ENCODE results near the gene NT5DC3.
"Not testable (repeated sequence)": the region's sequence is repeated elsewhere in the genome, so short reads cannot be mapped to it uniquely, and the experiment has no call there.

Gene NT5DC3

DNA sequence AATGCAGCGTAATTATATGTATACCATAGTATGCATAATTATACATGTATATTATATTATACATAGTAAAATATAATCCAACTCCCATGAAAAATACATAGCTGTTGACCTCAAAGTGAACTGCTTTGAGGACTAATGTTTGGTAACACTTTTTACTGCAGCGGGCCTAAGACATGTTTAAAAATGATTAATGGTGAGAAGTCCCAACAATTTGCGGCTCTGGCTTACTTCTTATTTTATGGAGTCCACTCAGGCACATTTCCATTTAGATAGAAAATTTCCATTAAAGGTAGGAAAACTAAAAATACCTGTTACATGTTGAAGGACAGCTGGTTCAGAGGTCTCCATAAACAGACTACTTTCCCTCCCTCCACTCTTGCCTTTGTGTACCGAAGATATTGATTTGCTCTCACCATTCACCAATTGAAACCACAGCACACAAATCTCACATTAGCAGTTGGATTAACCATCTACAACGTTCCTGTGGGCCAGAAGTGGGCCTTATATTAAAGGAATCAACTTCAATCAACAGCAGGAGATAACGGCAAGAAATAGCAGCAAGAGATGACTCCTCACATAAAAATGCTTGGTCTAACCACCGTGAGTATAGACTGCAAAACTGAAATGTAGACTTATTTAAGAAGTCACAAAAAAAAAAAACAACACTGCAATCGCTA lies 14.1 kb upstream of the NT5DC3 start:
- no peak for DNase-seq

DNA sequence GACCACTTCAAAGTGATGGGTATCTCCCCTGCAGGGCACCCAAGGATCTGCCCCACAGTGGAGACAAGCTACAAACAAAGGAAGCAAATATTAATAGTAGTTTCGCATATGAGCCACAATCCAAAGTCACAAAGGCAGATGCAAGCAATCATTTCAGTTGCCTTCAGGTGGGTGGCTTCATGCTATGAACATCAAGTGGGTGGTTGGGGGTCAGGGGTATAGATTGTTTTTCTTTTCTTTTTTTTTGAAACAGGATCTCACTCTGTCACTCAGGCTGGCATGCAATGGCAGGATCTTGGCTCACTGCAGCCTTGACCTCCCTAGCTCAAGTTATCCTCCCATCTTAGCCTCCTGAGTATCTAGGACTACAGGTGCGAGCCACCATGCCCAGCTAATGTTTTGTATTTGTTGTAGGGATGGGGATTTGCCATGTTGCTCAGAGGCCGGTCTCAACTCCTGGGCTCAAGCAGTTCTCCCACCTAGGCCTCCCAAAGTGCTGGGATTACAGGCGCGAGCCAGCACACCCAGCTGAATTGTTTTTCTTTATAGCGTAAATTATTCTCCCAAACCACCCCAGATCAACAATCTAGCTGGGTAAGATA lies 13.4 kb upstream of the NT5DC3 start:
- DNase-seq: no peak

DNA sequence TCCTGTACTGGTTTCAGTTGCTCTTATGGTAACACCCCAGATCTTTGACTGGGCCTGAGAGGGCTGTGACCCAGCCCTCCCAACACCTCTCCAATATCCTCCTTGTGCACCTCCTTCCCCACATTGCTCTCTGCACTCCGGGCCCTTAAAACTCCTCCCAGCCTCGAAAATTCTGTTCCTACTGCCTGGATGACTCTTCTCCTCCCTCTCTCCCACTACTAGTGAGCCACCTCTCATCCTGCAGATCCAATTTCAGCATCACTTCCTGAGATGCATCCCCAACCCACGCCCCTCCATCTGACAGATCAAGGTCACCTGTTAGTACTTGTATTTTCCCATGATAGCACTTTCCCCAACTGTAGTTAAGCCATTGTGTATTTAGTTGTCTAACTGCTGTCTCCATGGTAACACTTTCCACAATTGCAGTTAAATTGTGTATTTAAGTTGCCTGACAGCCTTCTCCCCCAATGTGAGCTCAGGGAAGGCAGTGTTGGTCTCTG lies 11.5 kb upstream of the NT5DC3 start:
- peak; percentile 96 for DNase-seq

GRCh38 chr12:103851127-103851526 lies 10.1 kb upstream of the NT5DC3 start:
- DNase-seq: no peak

GRCh38 chr12:103850429-103850828 lies 9.4 kb upstream of the NT5DC3 start:
- DNase-seq: no peak

GRCh38 chr12:103848917-103849491 lies 8.0 kb upstream of the NT5DC3 start:
- DNase-seq: no peak

GRCh38 chr12:103848143-103848542 lies 7.1 kb upstream of the NT5DC3 start:
- no peak for DNase-seq

- no peak for DNase-seq
Observed at GRCh38 chr12:103846415-103846814, 5.4 kb upstream of the NT5DC3 start.

GRCh38 chr12:103844305-103844704 lies 3.3 kb upstream of the NT5DC3 start:
- DNase-seq: no peak

GRCh38 chr12:103841690-103842584 lies 903 bp upstream of the NT5DC3 start:
- DNase-seq: peak; percentile 10

DNA sequence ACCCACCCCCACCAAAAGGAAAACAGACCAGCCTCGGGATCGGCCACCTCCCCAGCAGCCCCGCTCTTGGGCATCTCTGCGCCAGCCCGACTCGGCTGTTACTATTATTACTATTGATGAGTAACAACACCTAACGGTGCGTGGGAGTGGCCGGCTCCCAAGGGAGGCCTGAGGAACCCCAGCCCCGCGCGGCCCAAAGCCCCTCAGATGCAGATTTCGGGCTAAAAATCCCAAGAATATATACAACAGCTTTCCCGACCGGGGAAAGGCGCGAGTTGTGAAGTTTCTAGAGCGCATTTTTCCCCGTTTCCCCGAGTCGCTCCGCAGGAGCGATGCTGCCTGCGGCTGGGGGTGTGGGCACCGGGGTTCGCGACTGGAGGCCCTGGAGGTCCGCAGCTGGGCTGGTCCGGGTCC lies 565 bp downstream of the NT5DC3 start:
- no peak for DNase-seq

DNA sequence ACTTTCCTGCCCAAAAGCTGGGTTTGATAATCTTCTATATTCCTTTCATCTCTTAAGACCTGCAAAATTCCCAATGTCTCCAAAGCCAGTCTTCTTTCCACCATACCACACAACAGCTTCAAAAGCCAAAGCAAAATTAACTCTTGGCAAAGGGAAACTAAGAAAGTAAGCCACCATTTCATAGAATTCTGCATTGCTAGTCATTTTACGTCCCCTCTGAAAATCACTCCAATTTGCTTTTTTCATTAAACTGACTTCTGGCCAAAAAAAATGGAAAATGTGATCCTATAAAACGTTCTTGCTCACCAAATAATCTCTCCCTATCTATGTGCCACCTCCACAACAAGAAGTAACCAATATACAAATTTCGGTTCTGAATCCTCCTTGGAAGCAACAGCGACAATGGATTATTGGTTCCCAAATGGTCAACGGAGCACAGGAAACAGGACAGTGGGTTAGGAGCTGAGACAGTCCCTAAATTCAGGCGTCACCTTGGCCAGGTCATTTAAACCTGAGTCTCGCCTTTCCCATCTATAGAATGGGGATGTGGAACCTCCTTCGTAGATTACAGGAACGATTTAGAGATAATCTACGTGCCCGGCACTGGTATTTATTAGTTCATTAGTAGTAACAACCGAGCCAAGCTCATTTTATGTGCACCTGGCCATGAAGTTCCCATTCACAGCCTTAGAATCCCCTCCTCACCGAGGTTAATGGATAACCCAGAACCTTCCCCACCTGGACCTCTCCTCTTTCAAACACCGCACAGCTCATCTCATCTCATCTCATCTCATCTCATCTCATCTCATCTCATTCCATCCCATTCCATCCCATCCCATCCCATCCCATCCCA lies 1.2 kb downstream of the NT5DC3 start:
- no peak for DNase-seq

DNA sequence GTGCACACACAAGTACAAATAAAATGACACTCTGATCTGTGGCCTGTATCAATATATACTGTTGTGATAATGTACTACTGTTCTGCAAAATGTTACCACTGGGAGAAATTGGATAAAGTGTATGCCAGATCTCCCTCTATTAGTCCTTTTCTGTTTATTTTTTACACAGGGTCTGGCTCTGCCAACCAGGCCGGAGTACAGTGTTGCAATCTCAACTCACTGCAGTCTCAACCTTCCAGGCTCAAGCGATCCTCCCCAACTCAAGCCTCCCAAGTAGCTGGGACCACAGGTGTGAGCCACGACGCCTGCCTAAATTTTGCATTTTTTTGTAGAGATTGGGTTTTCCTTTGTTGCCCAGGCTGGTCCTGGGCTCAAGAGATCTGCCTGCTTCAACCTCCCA lies 1.9 kb downstream of the NT5DC3 start:
- no peak for DNase-seq

DNA sequence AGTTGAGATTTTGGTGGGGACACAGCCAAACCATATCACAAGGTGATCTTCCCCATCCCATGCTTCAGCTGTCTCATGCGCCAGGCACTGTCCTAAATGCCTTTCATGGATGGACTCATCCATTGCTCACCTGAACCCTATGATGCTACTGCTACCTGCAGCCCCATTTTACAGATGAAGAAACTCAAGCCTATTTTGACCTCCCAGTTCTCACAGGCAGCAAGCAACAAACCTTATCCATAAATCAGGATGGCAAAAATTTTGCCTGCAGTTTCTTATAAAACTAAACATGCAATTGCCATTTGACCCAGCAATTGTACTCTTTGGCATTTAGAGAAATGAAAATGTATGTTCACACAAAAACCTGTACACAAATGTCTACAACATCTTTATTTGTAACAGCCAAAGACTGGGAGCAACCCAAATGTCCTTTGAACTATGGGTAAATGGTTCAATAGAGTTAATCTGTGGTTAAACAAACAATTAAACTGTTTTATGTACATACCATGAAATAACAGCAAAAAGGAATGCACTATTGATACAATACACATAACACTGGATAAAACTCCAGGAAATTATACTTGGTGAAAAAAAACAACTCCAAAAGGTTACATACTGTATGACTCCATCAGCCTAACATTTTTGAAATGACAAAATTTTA lies 2.6 kb downstream of the NT5DC3 start:
- DNase-seq: no peak

DNA sequence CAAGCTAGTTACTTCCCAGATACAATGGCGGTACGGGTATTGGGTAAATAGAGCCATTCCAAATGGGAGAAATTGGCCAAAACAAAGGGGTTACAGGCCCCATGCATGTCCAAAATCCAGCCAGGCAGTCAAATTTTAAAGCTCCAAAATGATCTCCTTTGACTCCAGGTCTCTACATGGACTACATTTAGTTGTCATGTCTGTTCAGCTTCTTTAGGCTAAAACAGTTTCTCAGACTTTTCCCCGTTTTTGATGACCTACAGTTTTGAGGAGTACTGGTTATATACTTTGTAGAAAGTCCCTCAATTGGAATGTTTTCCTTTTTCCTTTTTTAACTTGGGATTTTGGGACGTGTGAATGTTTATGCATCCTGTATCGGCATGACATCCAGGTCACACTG lies 4.7 kb downstream of the NT5DC3 start:
- DNase-seq: no peak

DNA sequence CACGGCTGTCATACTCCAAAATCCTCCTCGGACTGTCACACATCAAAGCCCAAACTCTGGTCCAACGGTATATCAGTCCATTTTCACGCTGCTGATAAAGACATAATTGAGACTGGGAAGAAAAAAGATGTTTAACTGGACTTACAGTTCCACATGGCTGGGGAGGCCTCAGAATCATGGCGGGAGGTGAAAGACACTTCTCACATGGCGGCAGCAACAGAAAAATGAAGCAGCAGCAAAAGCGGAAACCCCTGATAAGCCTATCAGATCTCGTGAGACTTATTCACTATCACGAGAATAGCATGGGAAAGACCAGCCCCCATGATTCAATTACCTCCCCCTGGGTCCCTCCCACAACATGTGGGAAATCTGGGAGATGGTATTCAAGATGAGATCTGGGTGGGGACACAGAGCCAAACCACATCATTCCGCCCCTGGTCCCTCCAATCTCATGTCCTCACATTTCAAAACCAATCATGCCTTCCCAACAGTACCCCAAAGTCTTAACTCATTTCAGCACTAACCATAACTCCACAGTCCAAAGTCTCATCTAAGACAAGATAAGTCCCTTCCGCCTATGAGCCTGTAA lies 5.2 kb downstream of the NT5DC3 start:
- not testable (repeated sequence) for DNase-seq

GRCh38 chr12:103834942-103835341 lies 6.1 kb downstream of the NT5DC3 start:
- DNase-seq: no peak

GRCh38 chr12:103833891-103834290 lies 7.1 kb downstream of the NT5DC3 start:
- DNase-seq: no peak

DNA sequence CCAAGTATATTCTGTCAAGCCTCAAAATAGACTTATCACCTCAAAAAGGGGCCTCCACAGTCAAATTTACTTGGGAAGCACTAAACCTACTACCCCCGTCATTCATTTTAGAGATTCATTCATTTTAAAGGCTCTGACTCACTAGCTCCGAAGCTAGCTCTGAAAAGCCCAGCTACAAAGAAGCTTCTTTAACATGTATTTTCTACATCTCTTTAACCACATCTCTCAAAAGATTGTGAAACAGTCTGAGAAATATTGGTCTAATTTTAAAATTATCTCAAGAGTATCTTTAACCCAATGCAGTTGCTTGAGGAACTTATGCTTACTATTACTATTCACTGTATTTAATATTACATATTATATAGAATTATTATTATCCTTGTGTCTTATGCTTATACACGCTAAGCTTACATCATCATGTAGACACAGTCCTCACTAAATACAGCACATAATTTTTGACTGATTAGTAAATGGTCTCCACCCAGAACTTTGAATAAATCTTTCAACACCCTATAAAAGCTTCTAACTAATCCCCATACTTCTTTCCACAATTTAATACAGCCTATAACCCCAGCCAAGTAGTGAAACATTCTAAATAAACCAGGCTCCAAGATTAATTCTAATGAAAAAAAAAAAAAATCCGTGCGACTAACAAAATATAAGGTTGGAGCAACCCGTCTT lies 7.8 kb downstream of the NT5DC3 start:
- no peak for DNase-seq

GRCh38 chr12:103832048-103832997 lies 8.7 kb downstream of the NT5DC3 start:
- no peak for DNase-seq
